Stimulated activated CD4-positive, alpha-beta T cell treated with anti-CD3 and anti-CD28 coated beads, Interleukin-1b, Interleukin-23, amount 100 ng/mL, for 24 hours (primary cell): ENCODE measurements around the gene KIAA1143.

Experiments used
- DNase-seq, 4 experiments: peaks; one replicate each; pipeline ENCODE4 v3.0.0-alpha.2; 2020; ENCODE audit warnings: low read depth in 4 of 4, low spot score in 1 of 4

The KIAA1143 gene

DNA sequence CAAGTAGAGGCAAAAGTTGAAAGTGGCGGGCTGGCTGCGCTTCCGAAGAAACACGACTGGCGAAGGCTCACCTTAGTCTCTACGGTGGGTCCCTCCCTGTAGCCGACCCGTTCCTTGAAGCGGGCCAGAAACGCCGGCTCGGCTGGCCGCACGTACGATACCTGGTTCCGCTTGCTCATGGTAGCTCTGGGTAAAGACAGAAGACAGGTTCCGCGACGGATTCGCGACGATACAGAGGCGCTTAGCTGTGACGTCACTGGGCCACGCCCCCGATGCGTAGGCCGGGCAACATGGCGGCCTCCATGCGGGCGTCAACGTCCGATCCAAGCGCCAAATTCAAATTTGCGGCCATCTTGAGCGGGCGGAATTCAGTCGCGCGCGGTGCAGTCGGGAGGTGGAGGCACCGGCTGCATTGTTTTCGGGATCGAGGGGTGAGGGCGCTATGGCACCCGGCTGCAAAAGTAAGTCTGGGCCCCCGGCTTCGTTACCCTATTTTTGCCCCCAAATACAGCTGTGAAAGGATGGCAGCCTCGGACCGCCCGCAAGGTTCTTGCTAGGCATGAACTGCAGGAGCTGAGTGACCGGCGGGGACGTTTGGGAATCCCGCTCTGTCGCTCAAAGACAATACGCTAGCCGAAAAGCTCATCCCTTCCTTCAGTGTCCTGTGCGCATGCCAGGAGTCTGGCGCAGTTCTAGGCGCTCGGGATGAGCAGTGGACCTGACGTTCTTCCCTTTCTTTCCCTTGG is at the start of gene KIAA1143, which contains the start of gene KIF15:
TSS of gene KIAA1143 (minus strand) at position 196 of the 746 bp plus-strand sequence. CDS start at position 179, 17 bp downstream.
TSS of gene KIF15 (plus strand) at position 371 of the 746 bp plus-strand sequence. CDS start at position 443, 72 bp downstream.
- peak; percentile 97 to 99 (median 98) for DNase-seq

- no peak for DNase-seq
Measured at GRCh38 chr3:44805960-44806359, 44.5 kb upstream of the KIAA1143 start.

DNA sequence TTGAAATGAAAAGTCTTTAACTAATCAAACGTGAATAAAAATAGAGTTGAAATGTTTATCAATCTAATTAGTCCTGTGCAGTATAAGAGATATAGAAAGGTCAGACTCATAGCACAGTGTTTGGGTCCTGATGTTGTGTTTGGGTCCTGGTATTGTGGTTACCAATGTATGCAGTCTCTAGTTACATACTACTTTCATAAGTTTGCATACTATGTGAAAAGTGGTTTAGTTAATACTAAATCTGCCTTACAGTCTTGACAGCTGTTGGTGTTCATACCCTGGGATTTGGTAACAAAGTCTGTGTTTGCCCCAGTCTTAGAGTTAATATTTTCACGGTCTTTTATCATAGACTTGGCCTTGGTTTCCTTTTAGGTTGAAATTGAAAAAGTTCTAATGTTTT is 41.9 kb upstream of the KIAA1143 start:
- no peak for DNase-seq

GRCh38 chr3:44802011-44802410 is 40.6 kb upstream of the KIAA1143 start:
- DNase-seq, result no peak

DNA sequence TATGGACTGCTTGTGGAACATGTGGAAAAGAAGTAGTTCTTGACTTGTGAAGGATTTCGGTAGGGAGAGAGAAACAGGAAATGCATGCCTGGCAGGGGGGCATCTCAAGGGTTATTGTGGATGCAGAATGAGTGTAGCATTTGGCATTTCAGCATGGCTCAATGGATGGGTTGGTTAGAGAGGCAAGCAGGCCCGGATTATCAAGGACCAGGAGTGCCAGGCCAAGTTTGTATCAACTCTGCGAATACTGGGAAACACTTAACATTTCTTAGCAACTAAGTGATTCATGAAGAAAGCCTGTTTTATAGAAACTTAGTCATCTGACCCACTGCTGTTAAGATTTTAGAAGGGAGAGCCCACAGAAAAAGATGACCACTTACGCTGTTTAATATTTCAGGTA is 33.8 kb upstream of the KIAA1143 start:
- DNase-seq, result no peak

GRCh38 chr3:44782891-44783290 is 21.5 kb upstream of the KIAA1143 start:
- DNase-seq, result no peak

- DNase-seq, result no peak
Measured at GRCh38 chr3:44772099-44772442, 10.7 kb upstream of the KIAA1143 start.

- DNase-seq, result no peak
Measured at GRCh38 chr3:44771424-44772098, 10.1 kb upstream of the KIAA1143 start.

GRCh38 chr3:44764248-44764647 is 2.8 kb upstream of the KIAA1143 start:
- DNase-seq, result no peak

DNA sequence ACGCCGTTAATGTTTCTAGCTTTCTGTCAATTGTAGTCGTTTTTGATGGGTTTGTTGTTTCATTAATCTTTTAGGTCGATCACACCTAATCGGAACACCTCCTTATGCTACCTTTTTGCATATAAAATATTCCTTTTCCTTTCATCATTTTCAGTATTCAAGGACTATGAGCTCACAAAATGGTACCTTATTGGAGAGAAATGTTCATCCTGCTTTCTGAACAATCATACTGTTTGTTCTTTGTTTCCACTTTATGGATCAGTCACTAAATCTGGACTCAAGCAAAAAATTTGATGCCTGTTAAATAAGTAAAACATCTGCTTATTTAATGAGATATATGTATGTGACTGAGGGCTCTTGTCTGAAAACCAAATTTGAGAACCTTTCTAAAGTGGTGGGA is 1.3 kb upstream of the KIAA1143 start:
- no peak for DNase-seq

DNA sequence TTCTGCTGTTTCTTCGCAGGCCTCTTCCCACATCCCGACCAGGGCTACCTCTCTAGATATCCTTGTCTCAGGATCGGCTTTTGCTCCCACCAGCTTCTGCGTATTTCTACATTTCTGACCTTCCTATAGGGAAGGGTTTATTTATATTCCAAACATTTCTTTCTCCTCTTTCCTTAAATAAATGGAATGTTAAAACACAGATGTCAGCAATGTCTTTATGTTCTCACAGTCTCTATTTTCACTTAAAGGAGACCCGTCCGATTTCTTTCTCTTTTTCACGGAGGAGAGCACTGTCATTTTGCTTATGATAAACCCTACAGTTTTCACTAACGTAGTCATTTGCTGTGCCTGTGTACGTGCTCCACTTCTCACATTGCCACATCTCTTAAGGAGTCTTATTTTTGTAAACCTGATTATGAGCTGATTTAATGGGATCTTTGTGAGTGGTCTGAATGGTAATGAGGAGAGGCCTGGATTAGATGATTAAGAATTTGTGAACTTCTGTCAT is 805 bp upstream of the KIAA1143 start:
- no peak for DNase-seq

DNA sequence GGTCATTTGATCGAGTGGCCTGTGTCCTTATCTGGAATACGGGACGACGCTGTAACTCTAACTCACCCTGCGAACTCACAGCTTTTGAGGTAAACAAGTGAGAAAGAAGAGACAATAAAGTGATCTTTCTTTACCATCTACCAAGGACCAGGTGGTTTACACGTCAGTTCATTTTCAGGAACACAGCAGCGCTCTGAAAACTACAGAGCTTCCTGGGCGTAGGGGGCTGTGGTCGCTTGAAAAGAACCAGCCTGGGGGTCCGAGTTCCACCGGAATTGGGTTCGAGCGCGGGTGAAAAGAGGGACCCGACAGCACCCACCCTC is 357 bp downstream of the KIAA1143 start:
- DNase-seq, result no peak

- DNase-seq, result no peak
Measured at GRCh38 chr3:44734646-44735168, 26.7 kb downstream of the KIAA1143 start.

DNA sequence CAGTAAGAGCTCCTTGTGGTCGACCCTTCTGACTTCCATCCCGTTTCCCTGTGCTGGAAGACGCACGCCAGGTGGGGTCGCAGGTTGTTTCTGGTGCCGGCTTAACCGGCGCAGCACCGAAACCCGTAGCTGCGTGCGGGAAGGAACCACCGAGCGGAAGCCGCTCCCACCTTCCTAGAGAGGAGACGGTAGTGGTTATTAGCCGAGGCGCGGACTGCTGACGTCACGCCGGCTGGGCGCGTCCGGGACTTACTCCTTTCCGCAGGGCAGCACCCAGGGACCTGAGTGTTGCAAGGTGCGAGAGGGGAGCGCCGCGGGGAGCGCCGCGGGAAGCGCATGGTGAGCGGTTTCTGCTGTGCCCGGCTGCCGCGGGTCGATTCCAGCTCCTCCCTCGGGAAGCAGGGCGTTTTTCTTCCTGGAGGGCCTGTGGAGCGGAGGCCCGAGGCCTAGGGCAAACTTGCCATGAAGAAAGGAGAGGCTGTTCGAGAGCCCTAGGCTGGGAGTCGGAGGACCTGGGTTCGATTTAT is 32.0 kb downstream of the KIAA1143 start, which contains the start of gene ZNF501:
TSS of gene ZNF501 (plus strand) at position 252 of the 527 bp plus-strand sequence. CDS start 4,787 bp downstream, outside the sequence.
- peak; percentile 57 to 87 (median 70) for DNase-seq

DNA sequence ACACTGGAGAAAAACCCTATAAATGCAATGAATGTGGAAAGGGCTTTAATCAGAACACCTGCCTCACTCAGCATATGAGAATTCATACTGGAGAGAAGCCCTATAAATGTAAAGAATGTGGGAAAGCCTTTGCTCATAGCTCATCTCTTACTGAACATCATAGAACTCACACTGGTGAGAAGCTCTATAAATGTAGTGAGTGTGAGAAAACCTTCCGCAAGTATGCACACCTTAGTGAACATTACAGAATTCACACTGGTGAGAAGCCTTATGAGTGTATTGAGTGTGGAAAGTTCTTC is 39.4 kb downstream of the KIAA1143 start:
- DNase-seq, result no peak

DNA sequence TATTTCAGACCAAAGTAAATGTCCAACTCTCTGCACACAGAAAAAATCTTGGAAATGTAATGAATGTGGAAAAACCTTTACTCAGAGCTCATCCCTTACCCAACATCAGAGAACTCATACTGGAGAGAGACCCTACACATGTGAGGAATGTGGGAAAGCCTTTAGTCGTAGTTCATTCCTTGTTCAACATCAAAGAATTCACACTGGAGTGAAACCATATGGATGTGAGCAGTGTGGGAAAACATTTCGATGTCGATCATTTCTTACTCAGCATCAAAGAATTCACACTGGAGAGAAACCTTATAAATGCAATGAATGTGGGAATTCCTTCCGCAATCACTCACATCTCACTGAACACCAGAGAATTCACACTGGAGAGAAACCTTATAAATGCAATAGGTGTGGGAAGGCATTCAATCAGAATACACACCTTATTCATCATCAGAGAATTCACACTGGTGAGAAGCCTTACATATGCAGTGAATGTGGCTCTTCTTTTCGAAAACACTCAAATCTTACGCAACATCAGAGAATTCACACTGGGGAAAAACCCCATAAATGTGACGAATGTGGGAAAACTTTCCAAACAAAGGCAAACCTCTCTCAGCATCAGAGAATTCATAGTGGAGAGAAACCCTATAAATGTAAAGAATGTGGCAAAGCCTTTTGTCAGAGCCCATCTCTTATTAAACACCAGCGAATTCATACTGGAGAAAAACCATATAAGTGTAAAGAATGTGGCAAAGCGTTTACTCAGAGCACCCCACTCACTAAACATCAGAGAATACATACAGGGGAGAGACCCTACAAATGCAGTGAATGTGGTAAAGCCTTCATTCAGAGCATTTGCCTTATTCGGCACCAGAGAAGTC is 40.0 kb downstream of the KIAA1143 start:
- no peak for DNase-seq

GRCh38 chr3:44712455-44713075 is 48.9 kb downstream of the KIAA1143 start, which contains the start of gene ZNF502:
Gene ZNF502 (plus strand): TSS chr3:44712660. CDS start chr3:44720262, 7,602 bp downstream.
- DNase-seq, result peak in 3 of 4 experiments; percentile 34 to 60 (median 44)
